Activated CD4-positive, CD25-positive, alpha-beta regulatory T cell treated with anti-CD3 and anti-CD28 coated beads, Interleukin-2, amount 50 U/mL, for 24 hours (primary cell): ENCODE results near the gene P2RX2.

Source experiments
- ATAC-seq, 2 donors: fragments of 150-1000 bp; cut with Tn5 transposase; one replicate each; pipeline ENCODE4 v1.10.0; 2021; ENCODE audit warnings: mild to moderate bottlenecking in 1 of 2, moderate library complexity in 1 of 2

P2RX2 gene

GRCh38 chr12:132618683-132619043, at the start of gene P2RX2:
TSS of gene P2RX2 (plus strand) at chr12:132618776. CDS start at chr12:132618817, 41 bp downstream.
- ATAC-seq, result no peak

GRCh38 chr12:132568826-132569480, 49.6 kb upstream of the P2RX2 start:
- no peak for ATAC-seq

- no peak for ATAC-seq
These were observed 48.6 kb upstream of the P2RX2 start for GRCh38 chr12:132569856-132570480.

- ATAC-seq, result no peak
These were observed 47.9 kb upstream of the P2RX2 start for GRCh38 chr12:132570635-132571034.

GRCh38 chr12:132571051-132571450, 47.5 kb upstream of the P2RX2 start:
- ATAC-seq, result no peak

GRCh38 chr12:132571598-132571997, 47.0 kb upstream of the P2RX2 start:
- no peak for ATAC-seq

- ATAC-seq, result no peak
These were observed 46.5 kb upstream of the P2RX2 start for GRCh38 chr12:132572106-132572505.

GRCh38 chr12:132572801-132573760, 45.5 kb upstream of the P2RX2 start:
- ATAC-seq, result no peak

- ATAC-seq, result no peak
These were observed 44.1 kb upstream of the P2RX2 start for GRCh38 chr12:132574271-132574996.

- no peak for ATAC-seq
These were observed 42.9 kb upstream of the P2RX2 start for GRCh38 chr12:132575661-132576060.

GRCh38 chr12:132576701-132577100, 41.9 kb upstream of the P2RX2 start:
- ATAC-seq, result no peak

- no peak for ATAC-seq
These were observed 41.2 kb upstream of the P2RX2 start for GRCh38 chr12:132577191-132577920.

GRCh38 chr12:132578118-132578517, 40.5 kb upstream of the P2RX2 start:
- no peak for ATAC-seq

GRCh38 chr12:132578826-132579225, 39.8 kb upstream of the P2RX2 start:
- ATAC-seq, result no peak

GRCh38 chr12:132579744-132580143, 38.8 kb upstream of the P2RX2 start:
- no peak for ATAC-seq

- no peak for ATAC-seq
These were observed 37.8 kb upstream of the P2RX2 start for GRCh38 chr12:132580701-132581292.

- no peak for ATAC-seq
These were observed 37.1 kb upstream of the P2RX2 start for GRCh38 chr12:132581348-132582057.

- no peak for ATAC-seq
These were observed 36.5 kb upstream of the P2RX2 start for GRCh38 chr12:132582058-132582420.

- ATAC-seq, result no peak
These were observed 35.8 kb upstream of the P2RX2 start for GRCh38 chr12:132582582-132583410.

- ATAC-seq, result no peak
These were observed 35.2 kb upstream of the P2RX2 start for GRCh38 chr12:132583411-132583710.
